ENCODE data around the gene VTI1A.

GRCh38 chr10:112728118-112728883, 281.3 kb downstream of the VTI1A start:
- TF ChIP-seq POLR2A (IDR thresholded peaks at IDR 0.05) (no peak), CTCF (IDR thresholded peaks at IDR 0.05) (no peak), POLR2AphosphoS5 (IDR thresholded peaks at IDR 0.05) (no peak)
